Raji (cell line): ENCODE measurements around the gene AURKA.

ENCODE experiments used
- POLR2A ChIP-seq: IDR thresholded peaks from 2 replicates; pipeline ENCODE4 v1.6.1; 2011; ENCODE audit warnings: low read depth, low read length, control low read depth; ENCODE audit not compliant: insufficient read depth

Gene AURKA

GRCh38 chr20:56426926-56427325 is 34.9 kb upstream of the AURKA start:
- TF ChIP-seq POLR2A, result no peak

GRCh38 chr20:56426026-56426425 is 34.0 kb upstream of the AURKA start:
- no peak for TF ChIP-seq POLR2A

GRCh38 chr20:56424931-56425330 is 32.9 kb upstream of the AURKA start:
- no peak for TF ChIP-seq POLR2A

GRCh38 chr20:56423886-56424285 is 31.9 kb upstream of the AURKA start:
- no peak for TF ChIP-seq POLR2A

- no peak for TF ChIP-seq POLR2A
Observed at GRCh38 chr20:56423211-56423610, 31.2 kb upstream of the AURKA start.

GRCh38 chr20:56422824-56423189 is 30.8 kb upstream of the AURKA start:
- TF ChIP-seq POLR2A, result no peak

- no peak for TF ChIP-seq POLR2A
Observed at GRCh38 chr20:56422076-56422823, 30.2 kb upstream of the AURKA start.

- no peak for TF ChIP-seq POLR2A
Observed at GRCh38 chr20:56420940-56421688, 29.1 kb upstream of the AURKA start.

- no peak for TF ChIP-seq POLR2A
Observed at GRCh38 chr20:56420028-56420427, 28.0 kb upstream of the AURKA start.

- TF ChIP-seq POLR2A, result no peak
Observed at GRCh38 chr20:56418385-56418861, 26.4 kb upstream of the AURKA start.

- no peak for TF ChIP-seq POLR2A
Observed at GRCh38 chr20:56417911-56418310, 25.9 kb upstream of the AURKA start.

GRCh38 chr20:56417402-56417801 is 25.4 kb upstream of the AURKA start:
- TF ChIP-seq POLR2A, result no peak

- TF ChIP-seq POLR2A, result no peak
Observed at GRCh38 chr20:56414842-56415765, 23.1 kb upstream of the AURKA start.

- TF ChIP-seq POLR2A, result no peak
Observed at GRCh38 chr20:56412949-56413348, 20.9 kb upstream of the AURKA start.

- TF ChIP-seq POLR2A, result no peak
Observed at GRCh38 chr20:56412473-56412790, 20.4 kb upstream of the AURKA start.
